IMR-90 (cell line): ENCODE results near the gene LRRC55. TPM values are rescaled to one million over a fixed set of nuclear protein-coding genes. Genes with fewer than 3 reads are reported as not detected.

ENCODE experiments used
- ATAC-seq: fragments of 200-7000 bp; cut with Tn5 transposase; 2 replicates; pipeline ENCODE4 v1.9.1; 2020; ENCODE audit warnings: low read depth, mild to moderate bottlenecking, moderate library complexity
- BruUV-seq: library from RNA; stranded (reverse); fragments of 400-500 nt; replicated peaks from 2 replicates; lab custom pipeline; 2021; lab: Mats Ljungman, UMichigan
- CTCF ChIA-PET: fragments of 300-600 bp; formaldehyde crosslinking; extraction: SDS; loops from one replicate; lab custom pipeline; 2021; ENCODE audit warnings: antibody characterized with exemption; lab: Yijun Ruan, JAX
- POLR2A ChIA-PET: fragments of 300-600 bp; sonication (Branson Sonifier 250); formaldehyde crosslinking; loops from one replicate; lab custom pipeline; 2022; ENCODE audit warnings: antibody characterized with exemption; ENCODE audit not compliant: unreplicated experiment; lab: Charles Lee
- DNase-seq: peaks from one replicate; pipeline ENCODE4 v3.0.0; 2013
- H2AFZ ChIP-seq: replicated peaks from 2 replicates; pipeline ENCODE3; 2013; ENCODE audit warnings: low read length, mild to moderate bottlenecking; ENCODE audit not compliant: poor library complexity
- H2AK5ac ChIP-seq: 2 replicates; pipeline ENCODE4 v1.6.1; 2013; ENCODE audit warnings: low read depth, low read length, inconsistent platforms
- H2AK9ac ChIP-seq: replicated peaks from 2 replicates; pipeline ENCODE3; 2013; ENCODE audit warnings: mild to moderate bottlenecking, low read depth, low read length, moderate library complexity; ENCODE audit not compliant: poor library complexity
- H2BK120ac ChIP-seq: 2 replicates; pipeline ENCODE4 v1.6.1; 2013; ENCODE audit warnings: low read depth, low read length, inconsistent platforms
- H2BK15ac ChIP-seq: 3 replicates; pipeline ENCODE4 v1.6.1; 2013; ENCODE audit warnings: low read depth, low read length, inconsistent platforms
- H2BK20ac ChIP-seq: 2 replicates; pipeline ENCODE4 v1.6.1; 2013; ENCODE audit warnings: low read depth, mild to moderate bottlenecking, inconsistent platforms, low read length, moderate library complexity
- H2BK5ac ChIP-seq: 2 replicates; pipeline ENCODE4 v1.6.1; 2013; ENCODE audit warnings: mild to moderate bottlenecking, low read depth, low read length, inconsistent platforms; ENCODE audit not compliant: poor library complexity, severe bottlenecking
- H3K14ac ChIP-seq: replicated peaks from 2 replicates; pipeline ENCODE4 v1.6.1; 2013; ENCODE audit warnings: low read depth, low read length, inconsistent platforms
- H3K18ac ChIP-seq: 2 replicates; pipeline ENCODE4 v1.6.1; 2013; ENCODE audit warnings: low read depth, low read length, control low read depth
- H3K23ac ChIP-seq: 2 replicates; pipeline ENCODE4 v1.6.1; 2013; ENCODE audit warnings: low read depth, low read length, inconsistent platforms
- H3K27ac ChIP-seq: 2 replicates; pipeline ENCODE4 v1.5.1; 2013; ENCODE audit warnings: mild to moderate bottlenecking, control low read depth, low read length; ENCODE audit not compliant: insufficient read depth
- H3K27me3 ChIP-seq: 2 replicates; pipeline ENCODE4 v1.6.1; 2013; ENCODE audit warnings: low read length; ENCODE audit not compliant: control insufficient read depth, insufficient read depth
- H3K36me3 ChIP-seq: 2 replicates; pipeline ENCODE4 v1.6.1; 2013; ENCODE audit warnings: low read length, mixed read lengths; ENCODE audit not compliant: control insufficient read depth, insufficient read depth
- H3K4ac ChIP-seq: 2 replicates; pipeline ENCODE4 v1.6.1; 2013; ENCODE audit warnings: low read depth, low read length, inconsistent platforms
- H3K4me1 ChIP-seq: 2 replicates; pipeline ENCODE4 v1.6.1; 2013; ENCODE audit warnings: low read length, mixed read lengths; ENCODE audit not compliant: control insufficient read depth, insufficient read depth
- H3K4me2 ChIP-seq: 2 replicates; pipeline ENCODE4 v1.6.1; 2013; ENCODE audit warnings: low read depth, mild to moderate bottlenecking, control low read depth, low read length, moderate library complexity
- H3K4me3 ChIP-seq: 2 replicates; pipeline ENCODE4 v1.5.1; 2013; ENCODE audit warnings: low read depth, mild to moderate bottlenecking, control low read depth, low read length, moderate library complexity; ENCODE audit not compliant: insufficient read depth
- H3K56ac ChIP-seq: 2 replicates; pipeline ENCODE4 v1.6.1; 2013; ENCODE audit warnings: low read length, inconsistent platforms; ENCODE audit not compliant: insufficient read depth; ENCODE audit errors: extremely low read depth
- H3K79me1 ChIP-seq, 2 experiments: 2 replicates each; pipeline ENCODE4 v1.6.1; 2013; ENCODE audit warnings: low read length in 2 of 2, inconsistent platforms in 1 of 2, low read depth in 1 of 2
- H3K9ac ChIP-seq: 2 replicates; pipeline ENCODE4 v1.6.1; 2013; ENCODE audit warnings: low read depth, low read length, control low read depth
- H3K9me1 ChIP-seq: 2 replicates; pipeline ENCODE4 v1.6.1; 2013; ENCODE audit warnings: low read length, inconsistent platforms; ENCODE audit not compliant: insufficient read depth
- H3K9me3 ChIP-seq: 2 replicates; pipeline ENCODE4 v1.6.1; 2013; ENCODE audit warnings: low read length; ENCODE audit not compliant: control insufficient read depth, insufficient read depth
- H4K20me1 ChIP-seq: 2 replicates; pipeline ENCODE4 v1.6.1; 2013; ENCODE audit warnings: low read length, inconsistent platforms; ENCODE audit not compliant: insufficient read depth
- H4K5ac ChIP-seq: 2 replicates; pipeline ENCODE4 v1.6.1; 2013; ENCODE audit warnings: mild to moderate bottlenecking, low read depth, low read length, control low read depth
- H4K8ac ChIP-seq, 2 experiments: 2 replicates each; pipeline ENCODE4 v1.6.1; 2013; ENCODE audit warnings: low read depth in 2 of 2, low read length in 2 of 2, control low read depth in 1 of 2, inconsistent platforms in 1 of 2
- H4K91ac ChIP-seq: 2 replicates; pipeline ENCODE4 v1.6.1; 2013; ENCODE audit warnings: low read depth, low read length, inconsistent platforms; ENCODE audit not compliant: insufficient read depth
- BHLHE40 ChIP-seq: fragments of 150-350 bp; IDR thresholded peaks from 2 replicates; pipeline ENCODE4 v1.6.1; 2016; ENCODE audit warnings: mild to moderate bottlenecking, low read depth, low read length
- CEBPB ChIP-seq: IDR thresholded peaks from 2 replicates; pipeline ENCODE4 v1.6.1; 2012; ENCODE audit warnings: low read depth, low read length, improper control_type of control experiment
- CHD1 ChIP-seq: IDR thresholded peaks from 2 replicates; pipeline ENCODE4 v1.6.1; 2012; ENCODE audit warnings: low read depth, low read length, improper control_type of control experiment
- FOS ChIP-seq: fragments of 150-350 bp; IDR thresholded peaks from 2 replicates; pipeline ENCODE4 v1.6.1; 2016; ENCODE audit warnings: low read depth, low read length
- MAFK ChIP-seq: IDR thresholded peaks from 2 replicates; pipeline ENCODE4 v1.6.1; 2012; ENCODE audit warnings: low read depth, low read length, improper control_type of control experiment
- MAZ ChIP-seq: IDR thresholded peaks from 2 replicates; pipeline ENCODE4 v1.6.1; 2012; ENCODE audit warnings: low read depth, mild to moderate bottlenecking, low read length, improper control_type of control experiment, moderate library complexity, borderline replicate concordance
- MXI1 ChIP-seq: IDR thresholded peaks from 2 replicates; pipeline ENCODE4 v1.6.1; 2012; ENCODE audit warnings: low read depth, mild to moderate bottlenecking, low read length, moderate library complexity, borderline replicate concordance
- NFE2L2 ChIP-seq: fragments of 150-350 bp; IDR thresholded peaks from 2 replicates; pipeline ENCODE4 v1.6.1; 2016; ENCODE audit warnings: low read depth, mild to moderate bottlenecking, low read length
- POLR2A ChIP-seq: IDR thresholded peaks from 2 replicates; pipeline ENCODE4 v1.6.1; 2012; ENCODE audit warnings: mild to moderate bottlenecking, low read depth, low read length
- RAD21 ChIP-seq: IDR thresholded peaks from 2 replicates; pipeline ENCODE4 v1.6.1; 2012; ENCODE audit warnings: low read length, improper control_type of control experiment
- RCOR1 ChIP-seq: IDR thresholded peaks from 2 replicates; pipeline ENCODE4 v1.6.1; 2012; ENCODE audit warnings: mild to moderate bottlenecking, low read length, improper control_type of control experiment; ENCODE audit not compliant: insufficient replicate concordance
- RFX5 ChIP-seq: IDR thresholded peaks from 2 replicates; pipeline ENCODE4 v1.8.0; 2012; ENCODE audit warnings: low read depth, mild to moderate bottlenecking, low read length, moderate library complexity
- SMC3 ChIP-seq: fragments of 150-350 bp; IDR thresholded peaks from 2 replicates; pipeline ENCODE4 v1.6.1; 2016; ENCODE audit warnings: low read depth, mild to moderate bottlenecking, antibody characterized with exemption, low read length, moderate library complexity
- USF2 ChIP-seq: fragments of 150-350 bp; IDR thresholded peaks from 2 replicates; pipeline ENCODE4 v1.6.1; 2017; ENCODE audit warnings: mild to moderate bottlenecking, antibody characterized with exemption, low read length, low read depth
- WGBS, 2 experiments: methylation state at CpG; one replicate each; pipeline versions ENCODE4 v1.1.5 to v1.1.7; 2013; ENCODE audit warnings: missing lambda C conversion rate in 2 of 2; ENCODE audit not compliant: insufficient read length in 1 of 2; ENCODE audit errors: extremely low coverage in 2 of 2; 5-methylcytosine and 5-hydroxymethylcytosine counted together
- dilution Hi-C: fragments of 300-500 bp; cut with HindIII; formaldehyde crosslinking; loops from one replicate; pipeline ENCODE4 v1.14.3; 2018; ENCODE audit warnings: low sequenced_read_pairs; ENCODE audit not compliant: unreplicated experiment
- in situ Hi-C: fragments of 300-500 bp; cut with MboI; formaldehyde crosslinking; loops from 3 replicates; pipeline ENCODE4 v1.14.3; 2019; ENCODE audit warnings: low sequenced_read_pairs, inconsistent platforms, mixed read lengths
- intact Hi-C: fragments of 100-400 bp; cut with micrococcal nuclease; formaldehyde crosslinking; loops from 2 replicates; pipeline ENCODE4 v1.10.0; 2022
- polyA plus RNA-seq, 3 experiments: library from polyadenylated mRNA; depleted of rRNA; stranded (reverse); fragments of >200 nt; gene quantifications; 2 replicates each; pipeline ENCODE4 v1.2.3, GENCODE V29; 2012; ENCODE audit warnings: low replicate concordance in 1 of 3
- total RNA-seq: library from RNA; depleted of rRNA; stranded (reverse); fragments of >200 nt; gene quantifications from 2 replicates; pipeline ENCODE4 v1.2.3, GENCODE V29; 2012
- TF ChIP-seq, protein P1 (sequence below): conservative IDR thresholded peaks from 2 replicates; pipeline ENCODE4 v1.5.1; 2012; ENCODE audit warnings: mild to moderate bottlenecking, low read depth, low read length, improper control_type of control experiment
- TF ChIP-seq, protein P2 (sequence below): fragments of 150-350 bp; IDR thresholded peaks from 2 replicates; pipeline ENCODE4 v1.6.1; 2016; ENCODE audit warnings: low read depth, mild to moderate bottlenecking, low read length, moderate library complexity, borderline replicate concordance

LRRC55 gene
- total and polyA plus RNA-seq, 2 of the 4 experiments (the other 2 are of a cell fraction): not detected

GRCh38 chr11:57134284-57134683, 47.5 kb upstream of the LRRC55 start:
- no peak overlapping the region for H3K9ac ChIP-seq
- no peak for TF ChIP-seq MAZ
- TF ChIP-seq NFE2L2: no peak
- TF ChIP-seq, protein P1, sequence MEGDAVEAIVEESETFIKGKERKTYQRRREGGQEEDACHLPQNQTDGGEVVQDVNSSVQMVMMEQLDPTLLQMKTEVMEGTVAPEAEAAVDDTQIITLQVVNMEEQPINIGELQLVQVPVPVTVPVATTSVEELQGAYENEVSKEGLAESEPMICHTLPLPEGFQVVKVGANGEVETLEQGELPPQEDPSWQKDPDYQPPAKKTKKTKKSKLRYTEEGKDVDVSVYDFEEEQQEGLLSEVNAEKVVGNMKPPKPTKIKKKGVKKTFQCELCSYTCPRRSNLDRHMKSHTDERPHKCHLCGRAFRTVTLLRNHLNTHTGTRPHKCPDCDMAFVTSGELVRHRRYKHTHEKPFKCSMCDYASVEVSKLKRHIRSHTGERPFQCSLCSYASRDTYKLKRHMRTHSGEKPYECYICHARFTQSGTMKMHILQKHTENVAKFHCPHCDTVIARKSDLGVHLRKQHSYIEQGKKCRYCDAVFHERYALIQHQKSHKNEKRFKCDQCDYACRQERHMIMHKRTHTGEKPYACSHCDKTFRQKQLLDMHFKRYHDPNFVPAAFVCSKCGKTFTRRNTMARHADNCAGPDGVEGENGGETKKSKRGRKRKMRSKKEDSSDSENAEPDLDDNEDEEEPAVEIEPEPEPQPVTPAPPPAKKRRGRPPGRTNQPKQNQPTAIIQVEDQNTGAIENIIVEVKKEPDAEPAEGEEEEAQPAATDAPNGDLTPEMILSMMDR: no peak
- TF ChIP-seq RAD21: no peak
- TF ChIP-seq MAFK: no peak
- no peak for TF ChIP-seq CEBPB
- no peak for TF ChIP-seq SMC3
- TF ChIP-seq CHD1: no peak
- TF ChIP-seq, protein P2, sequence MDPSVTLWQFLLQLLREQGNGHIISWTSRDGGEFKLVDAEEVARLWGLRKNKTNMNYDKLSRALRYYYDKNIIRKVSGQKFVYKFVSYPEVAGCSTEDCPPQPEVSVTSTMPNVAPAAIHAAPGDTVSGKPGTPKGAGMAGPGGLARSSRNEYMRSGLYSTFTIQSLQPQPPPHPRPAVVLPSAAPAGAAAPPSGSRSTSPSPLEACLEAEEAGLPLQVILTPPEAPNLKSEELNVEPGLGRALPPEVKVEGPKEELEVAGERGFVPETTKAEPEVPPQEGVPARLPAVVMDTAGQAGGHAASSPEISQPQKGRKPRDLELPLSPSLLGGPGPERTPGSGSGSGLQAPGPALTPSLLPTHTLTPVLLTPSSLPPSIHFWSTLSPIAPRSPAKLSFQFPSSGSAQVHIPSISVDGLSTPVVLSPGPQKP: no peak
- TF ChIP-seq RCOR1: no peak
- no peak for TF ChIP-seq POLR2A
- TF ChIP-seq USF2: no peak
- no peak for TF ChIP-seq BHLHE40
- TF ChIP-seq RFX5: no peak
- TF ChIP-seq MXI1: no peak
- no peak for TF ChIP-seq FOS
- no peaks in the 10 kb centered on the region for H3K79me1 ChIP-seq
- no peak overlapping the region for H2BK15ac ChIP-seq
- H2AFZ ChIP-seq: no peak overlapping the region
- no peak overlapping the region for H3K14ac ChIP-seq
- WGBS, 2 experiments: no CpG with 5 or more reads among the region's 1 CpG
- ChIA-PET POLR2A (no interaction called here), CTCF (interaction anchor here (3.5 kb wide), 1 partner anchor 115 kb away, joined by 26 read pairs; no protein-coding TSS in a partner anchor)
- intact Hi-C loops (loop anchor here (5.0 kb wide), 1 partner anchor 292 kb away; no protein-coding TSS in a partner anchor), dilution Hi-C loops (no loop called here), in situ Hi-C loops (loop anchor here (5.0 kb wide), 1 partner anchor 108 kb away; no protein-coding TSS in a partner anchor)
- H3K4me1 ChIP-seq: no peaks in the 10 kb centered on the region
- H3K9me1 ChIP-seq: no peaks in the 10 kb centered on the region
- H3K9me3 ChIP-seq: no peaks in the 10 kb centered on the region
- no peak overlapping the region for H3K27ac ChIP-seq
- no peak overlapping the region for H3K4ac ChIP-seq
- H2AK9ac ChIP-seq: no peak overlapping the region
- H3K18ac ChIP-seq: no peak overlapping the region
- DNase-seq: no peak
- H4K91ac ChIP-seq: no peak overlapping the region
- no peak overlapping the region for H2BK20ac ChIP-seq
- no peak overlapping the region for H2AK5ac ChIP-seq
- no TSS peak for BruUV-seq
- H3K36me3 ChIP-seq: no peaks in the 10 kb centered on the region
- no peak overlapping the region for H3K56ac ChIP-seq
- H3K4me2 ChIP-seq: no peak overlapping the region
- no peak overlapping the region for H2BK5ac ChIP-seq
- ATAC-seq: no peak
- no peak overlapping the region for H3K4me3 ChIP-seq
- H4K5ac ChIP-seq: no peak overlapping the region
- H4K8ac ChIP-seq: no peak overlapping the region
- H3K27me3 ChIP-seq: peaks cover 3% of the 10 kb centered on the region; the same call in 1 of the 2 replicates
- no peak overlapping the region for H2BK120ac ChIP-seq
- no peaks in the 10 kb centered on the region for H4K20me1 ChIP-seq
- no peak overlapping the region for H3K23ac ChIP-seq
